GM12865 (cell line): ENCODE results near the gene RELT.

Source experiments
- DNase-seq: peaks from one replicate; pipeline ENCODE4 v3.0.0; 2010; ENCODE audit warnings: low read depth
- H3K4me3 ChIP-seq: 2 replicates; pipeline ENCODE4 v1.5.1; 2011; ENCODE audit warnings: mild to moderate bottlenecking, low read depth, low read length, control low read depth
- TF ChIP-seq, protein P1 (sequence below): IDR thresholded peaks from 2 replicates; pipeline ENCODE4 v1.5.1; 2011; ENCODE audit warnings: low read length, control low read depth, low read depth, inconsistent platforms; ENCODE audit not compliant: insufficient read depth; ENCODE audit errors: missing control alignments

Gene RELT, protein sequence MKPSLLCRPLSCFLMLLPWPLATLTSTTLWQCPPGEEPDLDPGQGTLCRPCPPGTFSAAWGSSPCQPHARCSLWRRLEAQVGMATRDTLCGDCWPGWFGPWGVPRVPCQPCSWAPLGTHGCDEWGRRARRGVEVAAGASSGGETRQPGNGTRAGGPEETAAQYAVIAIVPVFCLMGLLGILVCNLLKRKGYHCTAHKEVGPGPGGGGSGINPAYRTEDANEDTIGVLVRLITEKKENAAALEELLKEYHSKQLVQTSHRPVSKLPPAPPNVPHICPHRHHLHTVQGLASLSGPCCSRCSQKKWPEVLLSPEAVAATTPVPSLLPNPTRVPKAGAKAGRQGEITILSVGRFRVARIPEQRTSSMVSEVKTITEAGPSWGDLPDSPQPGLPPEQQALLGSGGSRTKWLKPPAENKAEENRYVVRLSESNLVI

DNA sequence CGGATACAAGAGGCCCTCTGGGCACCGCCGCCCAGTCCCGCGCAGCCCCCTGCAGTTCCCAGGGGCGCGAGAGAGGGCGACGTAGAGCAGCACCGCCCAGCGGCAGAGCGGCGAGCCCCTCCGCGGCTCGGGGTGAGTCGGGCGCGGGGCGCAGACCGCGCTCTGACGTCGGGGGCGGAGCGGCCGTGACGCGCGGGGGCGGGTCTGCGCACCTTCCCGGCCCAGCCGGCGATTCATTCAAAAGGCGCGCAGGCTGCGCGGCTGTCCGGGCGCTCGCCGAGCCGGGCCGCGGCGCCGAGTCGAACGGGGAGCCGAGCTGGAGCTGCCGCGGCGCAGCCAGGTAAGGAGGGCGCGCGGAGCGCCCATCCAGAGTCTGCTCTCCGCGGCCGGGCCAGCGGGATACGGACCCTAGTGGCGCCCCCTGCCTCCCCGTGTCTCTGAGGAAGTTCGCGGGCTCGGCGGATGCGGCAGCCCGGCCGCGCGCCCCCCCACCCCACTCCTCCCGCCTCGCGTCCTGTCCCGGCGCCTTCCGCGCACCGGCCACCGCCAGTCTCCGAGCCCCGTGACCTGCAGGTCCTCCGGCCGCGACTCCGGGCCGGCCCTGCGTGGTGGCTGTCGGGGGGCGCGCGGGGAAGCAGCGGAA is at the start of gene RELT:
RELT (plus strand) TSS at position 240 of the 643 bp plus-strand sequence. CDS start 12,738 bp downstream, outside the sequence.
- peak; percentile 96 for DNase-seq
- TF ChIP-seq, protein P1, sequence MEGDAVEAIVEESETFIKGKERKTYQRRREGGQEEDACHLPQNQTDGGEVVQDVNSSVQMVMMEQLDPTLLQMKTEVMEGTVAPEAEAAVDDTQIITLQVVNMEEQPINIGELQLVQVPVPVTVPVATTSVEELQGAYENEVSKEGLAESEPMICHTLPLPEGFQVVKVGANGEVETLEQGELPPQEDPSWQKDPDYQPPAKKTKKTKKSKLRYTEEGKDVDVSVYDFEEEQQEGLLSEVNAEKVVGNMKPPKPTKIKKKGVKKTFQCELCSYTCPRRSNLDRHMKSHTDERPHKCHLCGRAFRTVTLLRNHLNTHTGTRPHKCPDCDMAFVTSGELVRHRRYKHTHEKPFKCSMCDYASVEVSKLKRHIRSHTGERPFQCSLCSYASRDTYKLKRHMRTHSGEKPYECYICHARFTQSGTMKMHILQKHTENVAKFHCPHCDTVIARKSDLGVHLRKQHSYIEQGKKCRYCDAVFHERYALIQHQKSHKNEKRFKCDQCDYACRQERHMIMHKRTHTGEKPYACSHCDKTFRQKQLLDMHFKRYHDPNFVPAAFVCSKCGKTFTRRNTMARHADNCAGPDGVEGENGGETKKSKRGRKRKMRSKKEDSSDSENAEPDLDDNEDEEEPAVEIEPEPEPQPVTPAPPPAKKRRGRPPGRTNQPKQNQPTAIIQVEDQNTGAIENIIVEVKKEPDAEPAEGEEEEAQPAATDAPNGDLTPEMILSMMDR: peak; percentile 87
- peak within 1 kb of the TSS; percentile 76 for H3K4me3 ChIP-seq

DNA sequence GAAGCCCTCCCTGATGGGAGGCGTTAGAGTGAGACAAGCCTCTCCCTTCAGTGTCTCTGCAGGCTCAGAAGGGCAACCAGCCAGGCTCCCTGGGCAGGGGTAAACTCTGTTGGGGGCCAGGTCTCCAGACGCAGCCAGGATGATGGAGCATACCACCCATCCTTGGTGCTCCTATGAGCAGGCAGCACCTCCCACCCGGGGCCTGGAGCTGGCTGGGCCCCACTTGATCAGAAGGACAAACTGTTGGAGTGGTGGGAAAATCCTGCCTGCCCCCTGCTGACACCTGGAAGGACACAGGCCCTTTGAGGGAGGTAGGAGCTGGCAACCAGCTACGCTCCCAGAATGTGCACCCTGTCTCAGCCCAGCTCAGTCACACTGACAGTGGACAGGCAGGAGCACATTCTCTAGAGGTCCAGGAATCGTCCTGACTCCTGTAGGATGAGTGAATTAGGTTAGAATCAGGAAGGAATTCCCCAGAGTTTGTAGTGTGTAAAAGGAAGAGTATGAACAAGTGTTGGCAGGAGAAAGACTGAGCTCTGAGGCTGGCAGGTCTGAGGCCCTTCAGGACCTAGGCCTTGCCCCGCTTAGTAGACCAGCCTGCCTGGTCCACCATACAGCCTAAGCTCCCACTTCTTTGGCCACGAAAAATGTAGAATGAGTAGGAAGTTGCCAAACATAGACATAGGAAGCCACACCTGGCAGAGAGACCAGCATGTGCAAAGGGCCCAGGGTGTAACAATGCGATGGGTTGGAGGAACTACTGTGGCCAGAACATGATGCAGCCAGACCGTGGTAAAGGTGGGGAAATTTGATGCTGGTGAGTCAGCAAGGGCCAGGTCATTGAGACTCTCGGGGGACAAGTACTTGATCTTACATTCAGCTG is 49.0 kb upstream of the RELT start:
- TF ChIP-seq, protein P1: no peak
- DNase-seq: peak; percentile 83
- no peak overlapping the region for H3K4me3 ChIP-seq

DNA sequence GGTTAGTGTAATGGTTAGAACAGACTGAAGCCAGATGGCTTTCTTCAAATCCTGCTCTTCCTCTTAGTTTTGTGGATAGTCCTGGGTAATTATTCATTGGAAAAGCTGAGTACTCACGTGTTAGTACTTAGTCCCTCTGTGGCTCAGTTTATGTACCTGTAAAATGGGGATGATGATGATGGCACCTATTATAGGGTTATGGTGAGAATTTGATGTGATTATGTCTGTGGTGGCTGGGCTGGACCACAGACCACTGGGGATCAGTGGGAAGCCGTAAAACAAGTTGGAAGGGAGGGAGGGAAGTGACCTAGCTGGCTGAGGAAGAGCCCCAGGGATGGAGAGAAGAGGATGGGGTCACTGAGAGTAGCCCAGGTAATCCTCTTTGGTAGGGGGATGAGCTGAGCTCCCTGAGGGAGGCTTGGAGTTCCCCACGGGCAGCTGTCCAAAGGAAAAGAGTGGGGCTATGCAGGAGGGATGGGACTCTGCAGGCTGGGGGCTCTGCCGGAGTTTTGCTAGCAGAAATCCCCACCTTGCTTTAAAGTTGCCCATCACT is 48.3 kb upstream of the RELT start:
- TF ChIP-seq, protein P1: no peak
- no peak overlapping the region for H3K4me3 ChIP-seq
- no peak for DNase-seq

DNA sequence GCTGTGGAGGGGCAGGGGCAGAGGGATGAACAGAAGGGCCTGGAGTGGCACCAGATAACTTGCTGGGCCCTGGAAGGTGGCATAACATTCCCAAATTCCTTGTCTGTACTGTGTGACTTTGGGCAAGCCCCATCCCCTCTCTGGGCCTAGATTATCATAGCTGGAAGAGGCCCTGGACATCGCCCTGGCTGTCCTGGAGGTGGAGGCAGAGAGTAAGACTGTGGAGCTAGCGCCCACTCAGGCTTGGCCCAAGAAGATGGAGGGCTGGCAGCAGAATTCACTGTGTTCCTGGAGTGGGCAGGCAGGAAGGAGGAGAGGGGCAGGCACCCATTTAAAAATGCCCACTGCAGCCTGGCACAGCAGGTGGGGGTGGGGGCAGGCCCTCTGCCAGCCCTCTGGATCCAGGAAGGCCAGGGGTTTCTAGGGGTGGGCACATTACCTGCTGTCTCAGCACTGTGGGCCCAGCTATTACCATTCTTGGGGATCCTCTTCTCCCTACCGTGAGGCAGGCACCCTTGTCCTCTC is 45.6 kb upstream of the RELT start:
- TF ChIP-seq, protein P1: no peak
- DNase-seq: no peak
- H3K4me3 ChIP-seq: no peak overlapping the region

DNA sequence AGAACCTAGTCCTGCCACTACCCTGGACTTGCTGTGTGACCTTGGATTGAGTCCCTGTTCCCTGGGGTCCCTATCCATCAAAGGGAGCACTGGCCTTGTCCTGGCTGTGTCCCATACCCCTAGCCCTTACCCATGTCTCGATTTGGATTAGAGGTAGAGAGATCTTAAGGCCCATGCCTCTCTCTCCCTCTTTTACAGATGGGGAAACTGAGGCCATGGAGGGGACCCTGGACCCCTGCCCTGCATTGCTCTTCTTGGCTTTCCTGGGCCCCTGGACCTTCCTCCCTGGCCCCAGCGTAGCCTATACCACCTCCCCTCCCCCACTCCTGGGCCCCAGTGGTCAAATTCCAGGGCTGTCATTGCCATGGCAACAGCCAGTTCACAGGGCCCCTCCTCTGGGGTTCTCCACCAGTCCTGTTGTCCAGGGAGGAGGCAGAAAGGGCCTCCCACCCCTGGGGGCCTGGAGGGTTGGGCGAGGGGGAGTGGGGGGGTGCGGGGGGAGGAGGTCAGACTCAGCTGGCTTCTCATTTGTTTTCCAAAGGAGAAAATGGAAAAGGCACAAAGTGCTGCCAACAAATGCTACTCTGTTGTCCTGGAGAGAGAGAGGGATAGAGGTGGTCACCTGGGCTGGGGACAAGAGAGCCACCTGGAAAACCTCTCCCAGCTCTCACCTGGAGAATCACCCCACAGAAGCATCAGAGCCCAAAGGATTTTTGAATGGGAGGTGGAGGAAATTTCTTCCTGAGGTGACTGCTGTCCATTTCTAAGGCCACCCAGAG is 44.9 kb upstream of the RELT start:
- DNase-seq: no peak
- H3K4me3 ChIP-seq: no peak overlapping the region
- TF ChIP-seq, protein P1: no peak
